Measurements from ENCODE around the gene LLGL1.

The LLGL1 gene

GRCh38 chr17:18184143-18185031, 41.0 kb upstream of the LLGL1 start:
- H3K27me3 ChIP-seq (ENCODE audit: insufficient read depth, poor library complexity, severe bottlenecking) = no peaks in the 10 kb centered on the region
- TF ChIP-seq REST (IDR thresholded peaks at IDR 0.05; ENCODE audit: insufficient replicate concordance, low read depth) = no peak
- no peak for TF ChIP-seq SPI1 (IDR thresholded peaks at IDR 0.05; ENCODE audit: borderline replicate concordance, low read depth)
- TF ChIP-seq GABPA (IDR thresholded peaks at IDR 0.05; ENCODE audit: low read depth) = no peak
- TF ChIP-seq POLR2AphosphoS5 (IDR thresholded peaks at IDR 0.05; ENCODE audit: low read depth) = no peak; the same call in 1 of the 2 replicates
- TF ChIP-seq, protein P1, sequence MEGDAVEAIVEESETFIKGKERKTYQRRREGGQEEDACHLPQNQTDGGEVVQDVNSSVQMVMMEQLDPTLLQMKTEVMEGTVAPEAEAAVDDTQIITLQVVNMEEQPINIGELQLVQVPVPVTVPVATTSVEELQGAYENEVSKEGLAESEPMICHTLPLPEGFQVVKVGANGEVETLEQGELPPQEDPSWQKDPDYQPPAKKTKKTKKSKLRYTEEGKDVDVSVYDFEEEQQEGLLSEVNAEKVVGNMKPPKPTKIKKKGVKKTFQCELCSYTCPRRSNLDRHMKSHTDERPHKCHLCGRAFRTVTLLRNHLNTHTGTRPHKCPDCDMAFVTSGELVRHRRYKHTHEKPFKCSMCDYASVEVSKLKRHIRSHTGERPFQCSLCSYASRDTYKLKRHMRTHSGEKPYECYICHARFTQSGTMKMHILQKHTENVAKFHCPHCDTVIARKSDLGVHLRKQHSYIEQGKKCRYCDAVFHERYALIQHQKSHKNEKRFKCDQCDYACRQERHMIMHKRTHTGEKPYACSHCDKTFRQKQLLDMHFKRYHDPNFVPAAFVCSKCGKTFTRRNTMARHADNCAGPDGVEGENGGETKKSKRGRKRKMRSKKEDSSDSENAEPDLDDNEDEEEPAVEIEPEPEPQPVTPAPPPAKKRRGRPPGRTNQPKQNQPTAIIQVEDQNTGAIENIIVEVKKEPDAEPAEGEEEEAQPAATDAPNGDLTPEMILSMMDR (IDR thresholded peaks at IDR 0.05; ENCODE audit: insufficient read depth, low read length) = no peak
- H3K27ac ChIP-seq (replicated peaks) = peak overlapping the region; percentile 99
- peak overlapping the region; percentile 69 for H3K4me3 ChIP-seq (replicated peaks; ENCODE audit: insufficient read depth, low read length)
- peak; percentile 25 to 27 for DNase-seq (ENCODE audit: low read depth in 1 of 2, low spot score in 1 of 2)

- H3K27me3 ChIP-seq (ENCODE audit: insufficient read depth, poor library complexity, severe bottlenecking) = no peaks in the 10 kb centered on the region
- H3K27ac ChIP-seq (replicated peaks) = no peak overlapping the region
- TF ChIP-seq, protein P1 (IDR thresholded peaks at IDR 0.05; ENCODE audit: insufficient read depth, low read length) = no peak
- no peak for TF ChIP-seq GABPA (IDR thresholded peaks at IDR 0.05; ENCODE audit: low read depth)
- no peak for DNase-seq (ENCODE audit: low read depth in 1 of 2, low spot score in 1 of 2)
- H3K4me3 ChIP-seq (replicated peaks; ENCODE audit: insufficient read depth, low read length) = peak overlapping the region; percentile 69
These were observed 40.0 kb upstream of the LLGL1 start for GRCh38 chr17:18185391-18185790.

DNA sequence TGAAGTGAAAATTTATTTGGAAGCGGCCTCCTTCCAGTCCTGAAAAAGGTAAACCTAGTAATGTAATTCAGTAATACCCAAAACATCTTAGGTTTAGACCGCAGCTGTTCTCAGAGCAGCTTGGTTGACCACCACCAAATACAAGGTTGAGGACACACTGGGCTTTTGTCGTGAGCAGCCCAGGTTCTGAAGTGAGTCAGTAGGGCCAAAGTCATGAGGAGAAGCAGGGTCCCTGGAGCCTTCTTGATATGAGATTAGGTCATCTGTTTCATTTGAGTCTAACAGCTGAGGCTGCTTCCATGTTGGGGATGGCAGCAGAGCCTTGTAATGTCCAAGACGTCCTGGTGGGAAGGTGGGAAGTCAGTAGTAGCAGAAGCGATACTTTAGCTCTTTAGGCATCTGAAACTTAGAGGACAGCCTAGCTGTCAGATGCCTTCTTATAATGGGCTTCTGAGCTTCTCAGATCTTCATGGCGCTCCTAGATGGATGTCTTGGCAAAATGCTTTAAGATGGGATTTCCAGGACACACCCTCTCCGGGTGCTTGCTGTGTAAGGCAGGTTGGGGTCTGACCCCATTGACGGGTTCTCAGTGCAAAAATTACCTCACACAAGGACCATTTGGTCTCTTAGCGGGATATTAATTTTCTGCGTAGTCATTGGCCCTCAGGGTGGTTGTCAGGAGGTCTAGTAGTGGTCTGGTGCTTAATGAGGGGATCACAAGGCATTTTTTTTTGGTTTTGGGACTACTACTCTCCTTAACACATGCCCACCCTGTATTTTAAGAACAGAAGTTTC, 39.4 kb upstream of the LLGL1 start:
- no peak overlapping the region for H3K27ac ChIP-seq (replicated peaks)
- no peak for DNase-seq (ENCODE audit: low read depth in 1 of 2, low spot score in 1 of 2)
- peak overlapping the region; percentile 69 for H3K4me3 ChIP-seq (replicated peaks; ENCODE audit: insufficient read depth, low read length)
- TF ChIP-seq POLR2AphosphoS5 (IDR thresholded peaks at IDR 0.05; ENCODE audit: low read depth) (no peak), REST (IDR thresholded peaks at IDR 0.05; ENCODE audit: insufficient replicate concordance, low read depth) (no peak), GABPA (IDR thresholded peaks at IDR 0.05; ENCODE audit: low read depth) (no peak), SPI1 (IDR thresholded peaks at IDR 0.05; ENCODE audit: borderline replicate concordance, low read depth) (no peak)
- TF ChIP-seq, protein P1 (IDR thresholded peaks at IDR 0.05; ENCODE audit: insufficient read depth, low read length) = no peak
- H3K27me3 ChIP-seq (ENCODE audit: insufficient read depth, poor library complexity, severe bottlenecking) = no peaks in the 10 kb centered on the region

All from HL-60 (cell line).